T-helper 1 cell (primary cell): Measurements from ENCODE around the gene RSPH10B2.
"Not testable (repeated sequence)": the region's sequence is repeated elsewhere in the genome, so short reads cannot be mapped to it uniquely, and the experiment has no call there.

Experiments used
- DNase-seq, 5 donors: peaks; one replicate each; pipeline ENCODE4 v3.0.0-alpha.2; 2012 to 2020
- total RNA-seq, 4 donors: gene quantifications; one replicate each; lab custom pipeline; 2026; lab: John Stamatoyannopoulos, UW

Gene RSPH10B2
- 0 to 0.30 (median 0.12) reads per million in 4 donors for total RNA-seq

GRCh38 chr7:6753964-6754363 lies at the start of gene RSPH10B2:
Gene RSPH10B2 (plus strand): TSS chr7:6754103. CDS start chr7:6757678, 3,575 bp downstream.
- not testable (repeated sequence) for DNase-seq

- peak in 4 of 5 donors; percentile 13 to 25 (median 15) for DNase-seq
Measured at GRCh38 chr7:6705959-6706665, 47.8 kb upstream of the RSPH10B2 start.

GRCh38 chr7:6706666-6707407 lies 47.1 kb upstream of the RSPH10B2 start, which contains the start of gene ZNF12:
Gene ZNF12 (minus strand): TSS chr7:6706947. CDS start chr7:6705173, 1,774 bp downstream.
- peak; percentile 88 to 95 (median 92) for DNase-seq

- no peak for DNase-seq
Measured at GRCh38 chr7:6708304-6708703, 45.6 kb upstream of the RSPH10B2 start.

GRCh38 chr7:6709808-6710207 lies 44.1 kb upstream of the RSPH10B2 start:
- no peak for DNase-seq

- no peak for DNase-seq
Measured at GRCh38 chr7:6714360-6714759, 39.5 kb upstream of the RSPH10B2 start.

GRCh38 chr7:6715898-6716297 lies 38.0 kb upstream of the RSPH10B2 start:
- not testable (repeated sequence) for DNase-seq

- DNase-seq = no peak
Measured at GRCh38 chr7:6718124-6718523, 35.8 kb upstream of the RSPH10B2 start.

- DNase-seq = not testable (repeated sequence)
Measured at GRCh38 chr7:6724351-6724750, 29.6 kb upstream of the RSPH10B2 start.

GRCh38 chr7:6725003-6725402 lies 28.9 kb upstream of the RSPH10B2 start:
- no peak for DNase-seq

GRCh38 chr7:6726341-6726740 lies 27.6 kb upstream of the RSPH10B2 start:
- not testable (repeated sequence) for DNase-seq

- no peak for DNase-seq
Measured at GRCh38 chr7:6727663-6728062, 26.2 kb upstream of the RSPH10B2 start.

- not testable (repeated sequence) for DNase-seq
Measured at GRCh38 chr7:6728893-6729491, 24.9 kb upstream of the RSPH10B2 start.

- peak; percentile 61 to 89 (median 72) for DNase-seq
Measured at GRCh38 chr7:6729492-6730342, 24.2 kb upstream of the RSPH10B2 start.

- peak in 1 of 5 donors; percentile 6 for DNase-seq
Measured at GRCh38 chr7:6730343-6730633, 23.6 kb upstream of the RSPH10B2 start.

GRCh38 chr7:6738415-6738814 lies 15.5 kb upstream of the RSPH10B2 start:
- not testable (repeated sequence) for DNase-seq

- DNase-seq = not testable (repeated sequence)
Measured at GRCh38 chr7:6744410-6745100, 9.3 kb upstream of the RSPH10B2 start.

- DNase-seq = not testable (repeated sequence)
Measured at GRCh38 chr7:6749335-6749734, 4.6 kb upstream of the RSPH10B2 start.

- not testable (repeated sequence) for DNase-seq
Measured at GRCh38 chr7:6750173-6750572, 3.7 kb upstream of the RSPH10B2 start.

GRCh38 chr7:6761186-6761585 lies 7.3 kb downstream of the RSPH10B2 start:
- DNase-seq = not testable (repeated sequence)

GRCh38 chr7:6781581-6781980 lies 27.7 kb downstream of the RSPH10B2 start:
- not testable (repeated sequence) for DNase-seq

GRCh38 chr7:6789353-6789752 lies 35.5 kb downstream of the RSPH10B2 start:
- DNase-seq = not testable (repeated sequence)
